ENCODE data around the gene LY9. TPM values are rescaled to one million over a fixed set of nuclear protein-coding genes. Genes with fewer than 3 reads are reported as not detected.

The LY9 gene
- total RNA-seq, 1 donor from 2014 or later: not detected

DNA sequence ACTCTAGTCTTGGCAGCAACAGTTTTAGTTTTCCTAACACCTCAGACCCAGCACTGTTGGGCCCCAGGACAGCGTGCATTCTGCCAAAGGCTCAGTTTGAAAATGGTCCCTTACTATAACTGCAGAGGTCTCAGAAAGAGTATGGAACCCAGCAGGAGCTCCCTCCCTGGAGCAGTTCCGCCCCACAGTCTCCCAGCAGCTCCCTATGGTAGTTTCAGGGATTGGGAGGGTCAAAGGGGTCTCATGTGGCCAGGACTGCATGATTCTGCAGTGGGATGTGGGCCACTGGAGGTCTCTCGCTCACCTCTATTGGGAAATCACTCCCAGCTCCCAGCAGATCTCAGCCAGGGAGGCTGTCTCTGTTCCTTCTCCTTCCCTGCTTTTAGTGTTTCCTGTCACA is 12.3 kb downstream of the LY9 start:
- Mint-ChIP-seq H3K27ac (ENCODE audit: unreplicated experiment) (no peak overlapping the region), H3K36me3 (ENCODE audit: unreplicated experiment) (peaks cover 6% of the 10 kb centered on the region), H3K9me3 (ENCODE audit: unreplicated experiment) (peaks cover 6% of the 10 kb centered on the region), H3K4me3 (ENCODE audit: unreplicated experiment) (no peak overlapping the region), H3K27me3 (ENCODE audit: unreplicated experiment) (peaks cover 2% of the 10 kb centered on the region), H3K4me1 (ENCODE audit: low read depth, unreplicated experiment) (no peaks in the 10 kb centered on the region)
- no peak for TF ChIP-seq CTCF (IDR thresholded peaks at IDR 0.05; ENCODE audit: partially characterized antibody, unreplicated experiment)
- no peak for DNase-seq

DNA sequence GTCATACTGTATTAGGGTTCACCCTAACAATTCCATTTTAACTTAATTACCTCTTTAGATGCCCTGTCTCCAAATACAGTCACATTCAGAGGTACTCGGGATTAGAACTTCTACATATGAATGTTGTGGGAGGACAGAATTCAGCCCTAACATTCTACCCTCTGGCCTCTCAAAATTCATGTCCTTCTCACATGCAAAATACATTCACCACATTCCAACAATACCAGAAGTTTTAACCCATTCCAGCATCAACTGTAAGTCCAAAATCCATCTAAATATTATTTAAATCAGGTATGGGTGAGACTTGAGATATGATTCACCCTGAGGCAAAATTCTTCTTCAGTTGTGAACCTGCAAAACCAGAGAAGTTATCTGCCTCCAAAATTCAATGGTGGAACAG is 14.5 kb downstream of the LY9 start:
- Mint-ChIP-seq H3K4me1 (ENCODE audit: low read depth, unreplicated experiment) (no peaks in the 10 kb centered on the region), H3K27ac (ENCODE audit: unreplicated experiment) (no peak overlapping the region), H3K27me3 (ENCODE audit: unreplicated experiment) (peaks cover 2% of the 10 kb centered on the region), H3K4me3 (ENCODE audit: unreplicated experiment) (no peak overlapping the region), H3K36me3 (ENCODE audit: unreplicated experiment) (peaks cover 6% of the 10 kb centered on the region), H3K9me3 (ENCODE audit: unreplicated experiment) (peaks cover 10% of the 10 kb centered on the region)
- no peak for DNase-seq
- TF ChIP-seq CTCF (IDR thresholded peaks at IDR 0.05; ENCODE audit: partially characterized antibody, unreplicated experiment): no peak

DNA sequence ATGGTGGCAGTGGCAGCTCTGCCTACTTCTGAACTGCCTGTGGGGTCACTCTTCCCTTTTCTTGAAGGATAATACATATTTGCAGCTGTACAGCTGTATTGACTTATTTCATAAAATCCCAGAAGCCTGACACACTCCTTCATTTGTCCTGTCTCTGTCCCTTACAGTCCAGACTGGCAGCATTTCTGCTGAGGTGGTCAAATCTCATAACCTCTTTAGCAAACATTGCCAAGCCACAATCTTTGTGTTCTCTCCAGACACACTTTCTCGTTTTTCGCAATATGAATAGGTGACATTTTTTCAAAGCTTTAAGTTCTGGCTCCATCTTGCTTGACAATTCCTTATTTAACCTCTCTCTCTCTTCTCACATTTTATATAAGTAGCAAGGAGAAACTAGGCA is 15.2 kb downstream of the LY9 start:
- Mint-ChIP-seq H3K36me3 (ENCODE audit: unreplicated experiment) (peaks cover 6% of the 10 kb centered on the region), H3K27ac (ENCODE audit: unreplicated experiment) (no peak overlapping the region), H3K27me3 (ENCODE audit: unreplicated experiment) (peaks cover 2% of the 10 kb centered on the region), H3K9me3 (ENCODE audit: unreplicated experiment) (peaks cover 10% of the 10 kb centered on the region), H3K4me3 (ENCODE audit: unreplicated experiment) (no peak overlapping the region), H3K4me1 (ENCODE audit: low read depth, unreplicated experiment) (no peaks in the 10 kb centered on the region)
- TF ChIP-seq CTCF (IDR thresholded peaks at IDR 0.05; ENCODE audit: partially characterized antibody, unreplicated experiment): no peak
- no peak for DNase-seq

- Mint-ChIP-seq H3K4me1 (ENCODE audit: low read depth, unreplicated experiment) (peaks cover 2% of the 10 kb centered on the region), H3K27ac (ENCODE audit: unreplicated experiment) (no peak overlapping the region), H3K4me3 (ENCODE audit: unreplicated experiment) (no peak overlapping the region), H3K27me3 (ENCODE audit: unreplicated experiment) (no peaks in the 10 kb centered on the region), H3K36me3 (ENCODE audit: unreplicated experiment) (no peaks in the 10 kb centered on the region), H3K9me3 (ENCODE audit: unreplicated experiment) (peaks cover 7% of the 10 kb centered on the region)
- DNase-seq: no peak
- no peak for TF ChIP-seq CTCF (IDR thresholded peaks at IDR 0.05; ENCODE audit: partially characterized antibody, unreplicated experiment)
Observed at GRCh38 chr1:160813215-160813614, 17.2 kb downstream of the LY9 start.

DNA sequence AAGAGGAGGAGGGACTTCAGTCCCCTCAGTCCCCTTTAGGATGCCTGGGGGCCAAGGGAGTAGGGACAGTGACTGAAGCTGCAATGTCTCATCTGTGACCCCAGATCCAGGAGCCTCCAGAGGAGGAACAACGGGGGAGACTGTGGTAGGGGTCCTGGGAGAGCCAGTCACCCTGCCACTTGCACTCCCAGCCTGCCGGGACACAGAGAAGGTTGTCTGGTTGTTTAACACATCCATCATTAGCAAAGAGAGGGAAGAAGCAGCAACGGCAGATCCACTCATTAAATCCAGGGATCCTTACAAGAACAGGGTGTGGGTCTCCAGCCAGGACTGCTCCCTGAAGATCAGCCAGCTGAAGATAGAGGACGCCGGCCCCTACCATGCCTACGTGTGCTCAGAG is 18.3 kb downstream of the LY9 start:
- no peak for TF ChIP-seq CTCF (IDR thresholded peaks at IDR 0.05; ENCODE audit: partially characterized antibody, unreplicated experiment)
- H3K4me1 Mint-ChIP-seq (ENCODE audit: low read depth, unreplicated experiment): peaks cover 6% of the 10 kb centered on the region
- no peaks in the 10 kb centered on the region for H3K36me3 Mint-ChIP-seq (ENCODE audit: unreplicated experiment)
- no peak overlapping the region for H3K27ac Mint-ChIP-seq (ENCODE audit: unreplicated experiment)
- no peak for DNase-seq
- H3K4me3 Mint-ChIP-seq (ENCODE audit: unreplicated experiment): no peak overlapping the region
- peaks cover 5% of the 10 kb centered on the region for H3K9me3 Mint-ChIP-seq (ENCODE audit: unreplicated experiment)
- no peaks in the 10 kb centered on the region for H3K27me3 Mint-ChIP-seq (ENCODE audit: unreplicated experiment)

Measured in glutamatergic neuron (in vitro differentiated cells).